ENCODE data around the gene CDH23. TPM values are rescaled to one million over a fixed set of nuclear protein-coding genes. Genes with fewer than 3 reads are reported as not detected.
A peak's percentile ranks its signal among the peaks of the same experiment; 100 is the strongest.

The CDH23 gene
- total RNA-seq, 1 donor from 2014 or later = 0.29 TPM

GRCh38 chr10:71707240-71707789 lies 310.6 kb downstream of the CDH23 start:
- Mint-ChIP-seq H3K4me3 (no peak overlapping the region), H3K4me1 (peaks cover 13% of the 10 kb centered on the region), H3K27me3 (no peaks in the 10 kb centered on the region), H3K36me3 (ENCODE audit: low read depth) (no peaks in the 10 kb centered on the region), H3K9me3 (no peaks in the 10 kb centered on the region), H3K27ac (no peak overlapping the region)
- ATAC-seq (ENCODE audit: low read depth) (no peak), DNase-seq (no peak)
- CTCF ChIA-PET = interaction anchor here (0.7 to 3.6 kb wide), 11 partner anchors 10 to 398 kb away, joined by 3 to 47 read pairs (median 10); no protein-coding TSS in a partner anchor
- intact Hi-C loops (cut with micrococcal nuclease) = loop anchor here (1.0 to 5.0 kb wide), 2 partner anchors 11 to 135 kb away; no protein-coding TSS in a partner anchor
- POLR2A ChIA-PET = interaction anchor here (1.3 kb wide), 2 partner anchors 20 to 388 kb away, joined by 3 to 5 read pairs; partner anchors contain the start of gene SLC29A3
- no peak for TF ChIP-seq CTCF (IDR thresholded peaks at IDR 0.05)

DNA sequence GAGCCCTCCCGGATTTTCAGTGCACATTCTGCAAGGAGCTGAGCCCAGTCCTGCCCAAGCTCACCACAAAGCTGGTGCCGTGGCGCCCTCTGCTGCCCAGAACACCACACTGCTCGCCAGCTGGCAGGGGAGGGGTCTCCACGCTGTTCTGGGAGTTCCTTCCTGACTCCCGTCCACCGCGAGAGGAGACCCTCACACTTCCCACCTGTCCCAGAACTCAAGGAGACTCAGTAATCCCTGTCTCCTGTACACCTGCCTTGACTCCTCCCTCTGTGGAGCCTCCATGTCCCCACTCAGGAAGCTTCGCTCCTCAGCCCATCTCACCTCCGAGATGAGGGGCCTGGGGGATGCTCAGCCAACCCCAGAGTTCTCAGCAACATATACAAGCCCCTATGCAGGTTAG lies 311.6 kb downstream of the CDH23 start:
- peak; percentile 84 for ATAC-seq (ENCODE audit: low read depth)
- no peak overlapping the region for H3K27ac Mint-ChIP-seq
- ChIA-PET CTCF (interaction anchor here (0.6 to 3.6 kb wide), 38 partner anchors 9 to 438 kb away, joined by 3 to 47 read pairs (median 5); partner anchors contain the start of genes CDH23, SLC29A3 and VSIR), POLR2A (interaction anchor here (0.5 to 1.7 kb wide), 8 partner anchors 10 to 389 kb away, joined by 3 to 8 read pairs (median 5); partner anchors contain the start of genes SLC29A3 and VSIR)
- peak; percentile 71 for DNase-seq
- peaks cover 22% of the 10 kb centered on the region for H3K4me1 Mint-ChIP-seq
- no peak overlapping the region for H3K4me3 Mint-ChIP-seq
- H3K36me3 Mint-ChIP-seq (ENCODE audit: low read depth) = no peaks in the 10 kb centered on the region
- H3K9me3 Mint-ChIP-seq = no peaks in the 10 kb centered on the region
- H3K27me3 Mint-ChIP-seq = no peaks in the 10 kb centered on the region
- TF ChIP-seq CTCF (IDR thresholded peaks at IDR 0.05) = peak; percentile 33
- intact Hi-C loops (cut with micrococcal nuclease) = loop anchor here (1.0 to 5.0 kb wide), 7 partner anchors 44 to 405 kb away; partner anchors contain the start of gene SLC29A3

DNA sequence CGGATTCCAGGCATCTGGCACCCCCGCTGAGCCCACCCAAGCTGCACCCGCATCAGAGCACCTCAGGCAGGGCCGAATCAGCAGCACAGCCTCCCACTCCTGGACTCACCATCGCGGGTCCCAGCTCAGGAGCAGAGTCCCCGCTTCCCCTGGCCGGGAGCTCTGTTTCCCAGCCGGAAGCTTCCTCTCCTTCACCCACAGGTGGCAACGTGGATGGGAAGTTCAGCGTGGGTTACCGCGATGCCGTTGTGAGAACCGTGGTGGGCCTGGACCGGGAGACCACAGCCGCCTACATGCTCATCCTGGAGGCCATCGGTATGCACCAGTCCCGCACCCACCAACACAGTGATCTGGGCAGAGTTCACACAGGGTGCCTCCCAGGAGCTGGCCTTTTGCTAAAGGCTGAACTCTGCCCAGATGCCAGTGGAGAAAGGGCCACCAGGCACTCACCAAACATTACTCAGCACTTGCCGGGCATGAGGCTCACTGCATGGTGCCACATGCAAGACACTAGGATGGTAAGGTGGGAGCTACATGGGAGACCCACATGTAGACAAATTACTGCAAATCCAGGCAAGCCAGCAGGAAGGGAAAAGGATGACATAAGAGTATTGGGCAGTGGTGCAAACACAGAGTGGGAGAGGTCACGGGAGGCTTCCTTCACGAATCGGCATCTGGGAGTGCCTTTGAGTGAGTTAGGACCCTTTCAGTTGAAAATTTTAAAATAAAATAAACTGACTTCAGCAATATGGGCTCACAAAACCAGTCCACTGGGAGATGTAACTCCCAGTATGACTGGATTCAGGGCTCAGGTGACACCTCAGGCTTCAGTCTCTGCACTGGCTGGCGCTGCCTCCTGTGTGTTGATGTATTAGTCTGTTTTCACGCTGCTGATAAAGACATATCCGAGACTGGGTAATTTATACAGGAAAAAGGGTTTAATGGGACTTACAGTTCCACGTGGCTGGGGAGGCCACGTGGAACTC lies 312.5 kb downstream of the CDH23 start:
- TF ChIP-seq CTCF (IDR thresholded peaks at IDR 0.05) = no peak
- ChIA-PET CTCF (interaction anchor here (0.6 to 3.6 kb wide), 31 partner anchors 8 to 1098 kb away, joined by 3 to 47 read pairs (median 5); partner anchors contain the start of genes SLC29A3 and VSIR), POLR2A (interaction anchor here (1.3 to 1.7 kb wide), 3 partner anchors 15 to 64 kb away, joined by 3 to 8 read pairs (median 7); partner anchors contain the start of gene VSIR)
- no peak overlapping the region for H3K4me3 Mint-ChIP-seq
- no peak for DNase-seq
- no peak overlapping the region for H3K27ac Mint-ChIP-seq
- no peak for ATAC-seq (ENCODE audit: low read depth)
- peaks cover 31% of the 10 kb centered on the region for H3K4me1 Mint-ChIP-seq
- H3K27me3 Mint-ChIP-seq = no peaks in the 10 kb centered on the region
- no peaks in the 10 kb centered on the region for H3K36me3 Mint-ChIP-seq (ENCODE audit: low read depth)
- no peaks in the 10 kb centered on the region for H3K9me3 Mint-ChIP-seq
- intact Hi-C loops (cut with micrococcal nuclease) = loop anchor here (1.0 to 5.0 kb wide), 7 partner anchors 45 to 406 kb away; partner anchors contain the start of gene SLC29A3

GRCh38 chr10:71710519-71710918 lies 313.8 kb downstream of the CDH23 start:
- ATAC-seq (ENCODE audit: low read depth) (no peak), DNase-seq (no peak)
- H3K27ac Mint-ChIP-seq = no peak overlapping the region
- POLR2A ChIA-PET = interaction anchor here (0.7 kb wide), 1 partner anchor 129 kb away, joined by 3 read pairs; no protein-coding TSS in a partner anchor
- TF ChIP-seq CTCF (IDR thresholded peaks at IDR 0.05) = no peak
- H3K9me3 Mint-ChIP-seq = no peaks in the 10 kb centered on the region
- peaks cover 42% of the 10 kb centered on the region for H3K4me1 Mint-ChIP-seq
- CTCF ChIA-PET = interaction anchor here (0.6 to 3.4 kb wide), 2 partner anchors 102 to 186 kb away, joined by 3 to 11 read pairs; no protein-coding TSS in a partner anchor
- H3K4me3 Mint-ChIP-seq = no peak overlapping the region
- H3K27me3 Mint-ChIP-seq = no peaks in the 10 kb centered on the region
- H3K36me3 Mint-ChIP-seq (ENCODE audit: low read depth) = no peaks in the 10 kb centered on the region
- intact Hi-C loops (cut with micrococcal nuclease) = loop anchor here (5.0 kb wide), 1 partner anchor 62 kb away; the partner anchor contains the start of gene VSIR

Measured in activated B cell treated with CpG ODN at 0.5 μM for 24 hours (primary cell).